GM08714 (cell line): ENCODE data around the gene PLCB3.
"Not testable (repeated sequence)": the region's sequence is repeated elsewhere in the genome, so short reads cannot be mapped to it uniquely, and the experiment has no call there.

ENCODE experiments used
- H3K4me3 ChIP-seq: fragments of 200-500 bp; sonication (Bioruptor generic); 2 replicates; pipeline ENCODE4 v1.5.1; 2014; ENCODE audit warnings: mild to moderate bottlenecking, low read length, inconsistent platforms
- ZNF274 ChIP-seq: IDR thresholded peaks from 2 replicates; pipeline ENCODE4 v1.6.1; 2012; ENCODE audit warnings: mild to moderate bottlenecking, low read depth, low read length

PLCB3 gene

DNA sequence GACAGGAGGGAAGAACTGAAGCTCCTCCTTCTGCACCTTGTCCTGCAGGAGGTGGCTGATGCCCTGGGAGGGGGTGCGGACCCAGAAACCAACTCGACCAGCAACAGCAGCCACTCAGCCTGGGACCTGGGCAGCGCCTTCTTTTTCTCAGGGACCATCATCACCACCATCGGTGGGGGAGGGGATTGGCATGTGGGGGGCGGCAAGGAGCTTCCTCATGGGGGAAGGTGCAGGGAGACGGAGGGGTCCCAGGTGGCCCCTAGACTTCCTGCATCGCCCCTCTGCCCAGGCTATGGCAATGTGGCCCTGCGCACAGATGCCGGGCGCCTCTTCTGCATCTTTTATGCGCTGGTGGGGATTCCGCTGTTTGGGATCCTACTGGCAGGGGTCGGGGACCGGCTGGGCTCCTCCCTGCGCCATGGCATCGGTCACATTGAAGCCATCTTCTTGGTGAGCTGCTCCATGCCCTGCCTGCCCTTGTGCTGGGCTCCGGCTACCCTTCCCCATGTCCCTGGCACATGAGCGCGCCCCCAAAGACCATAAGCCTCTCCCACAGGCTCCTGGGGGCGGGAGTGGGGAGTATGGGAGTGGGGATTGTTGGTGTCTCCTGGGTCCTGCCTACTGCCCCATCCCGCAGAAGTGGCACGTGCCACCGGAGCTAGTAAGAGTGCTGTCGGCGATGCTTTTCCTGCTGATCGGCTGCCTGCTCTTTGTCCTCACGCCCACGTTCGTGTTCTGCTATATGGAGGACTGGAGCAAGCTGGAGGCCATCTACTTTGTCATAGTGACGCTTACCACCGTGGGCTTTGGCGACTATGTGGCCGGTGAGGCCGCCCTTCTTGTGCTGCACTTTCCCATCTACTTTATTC lies 45.7 kb downstream of the PLCB3 start:
- no peak overlapping the region for H3K4me3 ChIP-seq
- no peak for TF ChIP-seq ZNF274

DNA sequence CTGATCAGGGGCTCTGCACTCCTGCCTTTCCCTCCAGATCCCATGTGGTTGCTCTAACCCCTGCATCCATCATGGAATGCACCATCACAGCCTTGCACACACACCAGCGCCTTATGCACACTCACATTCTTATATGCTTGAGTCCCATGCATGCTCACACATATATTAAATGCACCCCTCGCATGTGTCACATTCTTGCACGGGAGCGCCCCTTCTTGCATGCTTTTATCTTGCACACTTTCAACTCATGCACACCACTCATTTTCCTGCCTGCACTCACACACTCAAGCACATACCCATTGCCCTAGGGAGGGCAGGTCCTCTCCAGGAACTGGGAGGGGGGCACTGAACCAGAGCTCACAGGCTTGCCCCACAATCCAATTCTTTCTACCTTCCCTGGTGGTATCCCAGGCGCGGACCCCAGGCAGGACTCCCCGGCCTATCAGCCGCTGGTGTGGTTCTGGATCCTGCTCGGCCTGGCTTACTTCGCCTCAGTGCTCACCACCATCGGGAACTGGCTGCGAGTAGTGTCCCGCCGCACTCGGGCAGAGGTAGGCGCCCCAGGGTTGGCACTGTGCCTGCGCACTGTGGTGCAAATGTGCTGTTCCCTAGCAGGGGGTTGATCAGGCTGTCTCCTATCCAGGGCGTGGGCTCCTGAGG lies 46.5 kb downstream of the PLCB3 start:
- no peak overlapping the region for H3K4me3 ChIP-seq
- TF ChIP-seq ZNF274, result no peak

DNA sequence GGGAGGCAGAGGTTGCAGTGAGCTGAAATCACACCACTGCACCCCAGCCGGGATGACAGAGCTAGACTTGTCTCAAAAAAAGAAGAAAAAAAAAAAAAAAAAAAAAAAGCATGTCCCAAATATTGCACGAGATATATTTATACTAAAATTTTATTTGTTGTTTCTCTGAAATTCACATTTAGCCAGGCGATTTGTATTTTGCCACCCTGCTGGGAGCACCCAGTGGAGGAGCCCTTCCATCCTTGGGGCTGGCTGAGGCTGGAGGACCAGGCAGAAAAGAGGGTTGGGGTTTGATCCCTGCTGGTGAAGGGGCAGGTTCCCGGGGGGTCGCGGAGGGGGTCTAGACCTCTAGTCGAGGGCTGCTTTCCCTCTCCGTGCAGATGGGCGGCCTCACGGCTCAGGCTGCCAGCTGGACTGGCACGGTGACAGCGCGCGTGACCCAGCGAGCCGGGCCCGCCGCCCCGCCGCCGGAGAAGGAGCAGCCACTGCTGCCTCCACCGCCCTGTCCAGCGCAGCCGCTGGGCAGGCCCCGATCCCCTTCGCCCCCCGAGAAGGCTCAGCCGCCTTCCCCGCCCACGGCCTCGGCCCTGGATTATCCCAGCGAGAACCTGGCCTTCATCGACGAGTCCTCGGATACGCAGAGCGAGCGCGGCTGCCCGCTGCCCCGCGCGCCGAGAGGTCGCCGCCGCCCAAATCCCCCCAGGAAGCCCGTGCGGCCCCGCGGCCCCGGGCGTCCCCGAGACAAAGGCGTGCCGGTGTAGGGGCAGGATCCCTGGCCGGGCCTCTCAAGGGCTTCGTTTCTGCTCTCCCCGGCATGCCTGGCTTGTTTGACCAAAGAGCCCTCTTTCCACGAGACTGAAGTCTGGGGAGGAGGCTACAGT lies 47.9 kb downstream of the PLCB3 start:
- H3K4me3 ChIP-seq, result no peak overlapping the region
- no peak for TF ChIP-seq ZNF274

DNA sequence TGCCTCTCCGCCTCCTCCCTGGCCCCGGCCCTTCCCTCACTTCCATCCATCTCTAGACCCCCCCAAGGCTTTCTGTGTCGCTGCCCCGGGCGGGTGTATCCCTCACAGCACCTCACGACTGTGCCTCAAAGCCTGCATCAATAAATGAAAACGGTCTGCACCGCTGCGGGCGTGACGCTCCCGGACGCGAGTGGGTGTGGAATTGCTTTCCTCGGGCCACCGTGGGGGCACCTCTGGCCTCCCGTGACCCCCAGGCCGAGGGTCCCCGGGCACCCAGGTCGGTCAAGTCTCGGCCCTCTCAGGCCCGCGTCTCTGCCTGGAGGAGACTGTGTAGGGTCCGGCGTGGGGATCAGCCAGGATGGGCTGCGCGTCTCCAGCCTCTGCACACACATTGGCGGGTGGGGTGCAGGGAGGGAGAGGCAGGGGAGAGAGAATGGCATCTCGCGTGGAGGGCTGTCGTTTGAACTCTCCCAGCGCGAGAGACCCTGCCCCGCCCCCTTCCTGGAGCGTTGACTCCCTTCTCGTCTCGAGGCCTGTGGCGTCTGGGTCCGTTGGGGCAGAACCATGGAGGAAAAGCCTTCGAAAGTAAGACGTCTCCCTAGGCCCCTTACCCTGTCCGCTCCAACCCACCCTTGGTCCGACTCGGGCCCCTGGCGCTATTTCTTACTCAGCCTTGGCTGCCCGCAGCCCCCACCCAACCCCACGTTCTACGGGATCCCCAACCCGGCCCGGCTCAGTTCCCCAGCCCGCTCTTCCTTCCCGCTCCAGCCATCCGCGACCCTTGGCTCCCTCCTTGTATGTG lies 48.7 kb downstream of the PLCB3 start, which contains the start of gene CATSPERZ:
CATSPERZ (plus strand) TSS at position 512 of the 802 bp plus-strand sequence; CDS start at position 565, 53 bp downstream.
- no peak within 1 kb of the TSS; the same call in 1 of the 2 replicates for H3K4me3 ChIP-seq
- no peak for TF ChIP-seq ZNF274

DNA sequence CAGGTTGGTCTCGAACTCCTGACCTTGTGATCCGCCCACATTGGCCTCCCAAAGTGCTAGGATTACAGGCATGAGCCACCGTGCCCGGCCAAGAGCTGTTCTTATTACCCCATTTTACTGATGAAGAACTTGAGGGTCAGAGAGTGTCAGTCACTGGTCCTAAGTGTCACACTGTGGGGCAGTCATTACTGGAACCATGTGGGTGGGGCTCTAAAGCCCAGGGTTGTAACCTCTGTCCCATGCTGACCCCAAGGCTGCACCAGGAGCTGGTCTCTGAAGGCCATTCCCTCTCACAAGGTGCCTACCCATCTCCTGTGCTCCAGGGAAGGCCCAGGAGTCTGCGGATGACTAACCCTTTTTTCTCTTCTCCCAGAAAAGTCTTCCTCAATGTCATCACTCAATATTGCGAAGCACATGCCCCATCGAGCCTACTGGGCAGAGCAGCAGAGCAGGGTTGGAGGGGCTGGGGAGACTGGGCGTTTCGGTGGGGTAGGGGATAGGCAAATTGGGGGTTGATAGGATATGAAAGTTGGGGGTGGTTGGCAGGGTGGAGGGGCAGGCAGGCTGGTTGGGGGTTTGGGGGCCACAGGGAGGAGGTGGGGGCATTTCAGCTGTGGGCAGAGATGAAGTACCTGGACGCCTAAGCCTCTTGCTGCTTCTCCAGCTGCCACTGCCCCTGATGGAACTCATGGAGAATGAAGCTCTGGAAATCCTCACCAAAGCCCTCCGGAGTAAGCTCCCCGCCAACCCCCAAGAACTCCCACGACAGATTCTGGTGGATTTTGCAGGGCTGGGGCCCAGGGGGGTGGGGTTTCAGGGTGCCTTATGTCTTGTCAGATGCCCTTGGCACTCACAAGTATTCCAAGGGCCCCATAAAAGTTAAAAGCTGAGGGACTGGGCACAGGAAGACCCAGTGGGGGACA lies 52.0 kb downstream of the PLCB3 start:
- peak overlapping the region; percentile 79; the same call in 1 of the 2 replicates for H3K4me3 ChIP-seq
- no peak for TF ChIP-seq ZNF274

DNA sequence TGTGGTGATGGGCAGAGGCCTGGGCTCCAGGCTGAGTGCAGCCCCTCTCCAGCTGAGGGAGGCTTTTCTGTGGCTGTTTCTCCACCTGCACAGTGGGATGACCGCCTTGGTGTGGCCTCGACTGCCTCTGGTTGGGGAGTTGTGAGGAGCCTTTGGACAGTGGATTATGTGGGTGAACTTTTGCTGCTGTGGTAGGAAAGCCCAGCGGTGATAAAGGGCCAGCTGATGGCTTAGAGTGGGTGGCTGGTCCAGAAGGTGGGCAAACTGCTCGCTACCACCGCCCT lies 52.6 kb downstream of the PLCB3 start:
- peak overlapping the region; percentile 79; the same call in 1 of the 2 replicates for H3K4me3 ChIP-seq
- no peak for TF ChIP-seq ZNF274

DNA sequence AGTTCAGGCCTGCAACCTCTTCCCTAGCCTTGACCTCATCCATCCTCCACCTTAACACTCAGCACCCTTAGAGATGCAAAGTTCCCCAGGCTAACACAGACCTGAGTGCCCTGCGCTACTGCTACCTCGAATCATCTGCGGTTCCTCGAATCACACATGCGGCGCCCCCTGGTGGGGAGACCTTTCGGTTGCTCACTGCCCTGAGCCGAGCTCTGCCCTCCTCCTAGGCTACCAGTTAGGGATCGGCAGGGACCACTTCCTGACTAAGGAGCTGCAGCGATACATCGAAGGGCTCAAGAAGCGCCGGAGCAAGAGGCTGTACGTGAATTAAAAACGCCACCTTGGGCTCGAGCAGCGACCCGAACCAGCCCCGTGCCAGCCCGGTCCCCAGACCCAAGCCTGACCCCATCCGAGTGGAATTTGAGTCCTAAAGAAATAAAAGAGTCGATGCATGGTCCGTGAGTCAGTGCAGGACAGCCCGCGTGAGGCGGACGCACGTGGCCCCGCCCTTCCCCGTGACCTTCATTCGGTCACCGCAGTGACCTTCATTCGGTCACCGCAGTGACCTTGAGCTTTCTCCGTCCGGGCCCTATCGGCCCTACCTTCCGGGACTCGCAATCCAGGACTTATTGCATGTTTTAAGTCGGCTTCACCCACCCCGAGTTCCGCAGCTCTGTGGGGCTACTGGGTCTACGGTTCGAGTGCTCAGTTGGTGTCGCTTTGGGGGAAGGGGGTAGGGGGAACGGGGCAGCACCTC lies 53.2 kb downstream of the PLCB3 start:
- H3K4me3 ChIP-seq, result peak overlapping the region; percentile 79
- TF ChIP-seq ZNF274, result no peak

DNA sequence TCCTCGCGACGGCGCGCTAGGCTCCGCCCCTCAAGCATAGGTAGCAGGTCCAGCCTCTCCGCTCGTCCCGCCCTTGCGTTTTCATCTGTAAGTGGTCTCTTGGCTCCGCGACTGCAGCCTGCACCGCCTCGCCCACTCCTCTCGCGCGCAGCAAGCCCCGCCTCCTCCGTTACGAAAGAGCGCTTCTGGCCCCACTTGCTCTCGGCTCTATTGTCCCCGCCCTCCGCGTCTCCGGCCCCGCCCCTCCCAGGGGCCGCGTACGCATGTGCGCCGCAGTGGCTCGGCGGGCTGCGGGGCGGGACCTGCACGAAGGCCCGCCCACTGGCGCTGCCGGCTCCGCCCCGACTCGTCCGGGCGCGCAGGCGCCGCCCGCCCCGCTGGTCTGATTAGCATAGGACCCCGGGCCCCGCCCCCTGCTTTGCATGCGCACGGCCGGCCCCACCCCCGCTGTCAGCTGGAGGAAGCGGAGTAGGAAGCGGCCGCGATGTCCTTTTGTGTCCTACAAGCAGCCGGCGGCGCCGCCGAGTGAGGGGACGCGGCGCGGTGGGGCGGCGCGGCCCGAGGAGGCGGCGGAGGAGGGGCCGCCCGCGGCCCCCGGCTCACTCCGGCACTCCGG lies 53.9 kb downstream of the PLCB3 start, which contains the start of gene ESRRA:
ESRRA (plus strand) TSS at position 450 of the 616 bp plus-strand sequence. CDS start 1,656 bp downstream, outside the sequence.
- TF ChIP-seq ZNF274, result no peak
- H3K4me3 ChIP-seq, result peak within 1 kb of the TSS; percentile 88

DNA sequence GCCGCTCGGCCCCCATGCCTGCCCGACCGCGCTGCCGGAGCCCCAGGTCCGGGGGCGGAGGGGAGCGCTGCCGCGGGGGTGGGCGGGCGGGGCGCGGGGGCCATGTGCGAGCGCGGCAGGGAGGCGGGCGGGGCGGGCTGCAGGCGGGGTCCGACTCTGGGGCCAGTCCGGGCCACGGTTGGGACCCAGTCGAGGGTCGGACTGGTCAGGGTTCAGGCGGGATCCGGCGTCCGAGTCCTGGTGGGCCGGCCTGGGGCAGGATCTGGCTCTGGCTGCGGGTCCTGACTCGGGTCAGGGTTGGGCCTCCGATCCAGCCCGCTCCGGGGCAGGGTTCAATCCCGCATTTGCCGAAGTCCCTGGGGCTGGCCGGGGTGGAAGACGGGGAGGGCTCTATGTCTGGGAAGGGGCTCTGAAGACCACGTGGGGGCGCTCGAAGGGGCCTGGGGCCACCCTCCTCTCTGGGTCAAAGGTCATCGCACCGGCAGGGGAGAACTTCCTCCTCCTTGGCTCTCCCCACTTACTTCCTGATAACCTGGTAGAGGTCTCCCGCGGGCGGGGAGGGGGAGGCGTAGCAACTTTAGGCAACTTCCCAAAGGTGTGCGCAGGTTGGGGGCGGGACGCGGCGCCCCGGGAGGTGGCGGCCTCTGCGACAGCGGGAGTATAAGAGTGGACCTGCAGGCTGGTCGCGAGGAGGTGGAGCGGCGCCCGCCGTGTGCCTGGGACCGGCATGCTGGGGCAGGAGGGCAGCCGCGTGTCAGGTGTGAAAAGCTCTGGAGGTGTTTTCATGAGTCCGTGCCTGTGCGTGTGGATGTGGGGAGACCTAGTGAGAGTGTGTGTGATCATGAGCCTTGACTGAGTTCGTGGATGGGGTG lies 54.6 kb downstream of the PLCB3 start:
- H3K4me3 ChIP-seq, result peak overlapping the region; percentile 88
- no peak for TF ChIP-seq ZNF274

DNA sequence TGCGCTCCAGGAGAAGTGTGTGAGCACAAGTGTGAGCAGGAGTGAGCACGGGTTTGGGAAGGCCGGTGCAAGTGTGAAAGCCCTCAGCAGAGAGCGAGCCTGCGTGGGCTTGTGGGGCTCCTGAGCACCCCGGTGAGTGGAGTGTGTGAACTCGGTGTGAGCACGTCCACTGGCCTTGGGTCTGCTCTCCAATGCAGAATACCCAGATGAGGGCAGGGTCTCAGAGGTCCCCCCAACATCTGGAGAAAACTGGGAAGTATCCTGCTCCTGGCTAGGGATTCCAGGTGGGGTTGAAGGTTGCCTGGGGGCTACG lies 55.2 kb downstream of the PLCB3 start:
- no peak for TF ChIP-seq ZNF274
- peak overlapping the region; percentile 88 for H3K4me3 ChIP-seq

DNA sequence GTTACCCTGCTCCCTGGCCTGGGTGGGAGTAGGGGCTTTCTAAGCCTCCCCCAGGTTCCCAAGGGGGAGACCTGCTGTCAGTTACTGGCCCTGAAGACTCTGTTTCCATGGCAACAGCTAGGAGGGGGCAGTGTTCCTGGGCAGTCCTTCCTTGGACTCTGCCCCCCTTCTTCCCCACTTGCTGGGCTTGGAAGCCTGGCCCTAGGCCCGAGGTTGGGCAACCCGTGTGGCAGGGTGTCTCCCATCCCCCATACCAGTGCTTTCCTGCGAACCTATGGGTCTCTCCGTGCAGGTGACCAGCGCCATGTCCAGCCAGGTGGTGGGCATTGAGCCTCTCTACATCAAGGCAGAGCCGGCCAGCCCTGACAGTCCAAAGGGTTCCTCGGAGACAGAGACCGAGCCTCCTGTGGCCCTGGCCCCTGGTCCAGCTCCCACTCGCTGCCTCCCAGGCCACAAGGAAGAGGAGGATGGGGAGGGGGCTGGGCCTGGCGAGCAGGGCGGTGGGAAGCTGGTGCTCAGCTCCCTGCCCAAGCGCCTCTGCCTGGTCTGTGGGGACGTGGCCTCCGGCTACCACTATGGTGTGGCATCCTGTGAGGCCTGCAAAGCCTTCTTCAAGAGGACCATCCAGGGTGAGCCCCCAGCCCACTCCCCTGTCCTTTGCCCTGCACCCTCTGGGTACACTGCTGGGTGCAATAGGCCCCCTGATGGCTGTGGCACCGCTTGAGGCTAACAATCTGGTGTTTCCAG lies 55.7 kb downstream of the PLCB3 start:
- H3K4me3 ChIP-seq, result peak overlapping the region; percentile 88
- no peak for TF ChIP-seq ZNF274

DNA sequence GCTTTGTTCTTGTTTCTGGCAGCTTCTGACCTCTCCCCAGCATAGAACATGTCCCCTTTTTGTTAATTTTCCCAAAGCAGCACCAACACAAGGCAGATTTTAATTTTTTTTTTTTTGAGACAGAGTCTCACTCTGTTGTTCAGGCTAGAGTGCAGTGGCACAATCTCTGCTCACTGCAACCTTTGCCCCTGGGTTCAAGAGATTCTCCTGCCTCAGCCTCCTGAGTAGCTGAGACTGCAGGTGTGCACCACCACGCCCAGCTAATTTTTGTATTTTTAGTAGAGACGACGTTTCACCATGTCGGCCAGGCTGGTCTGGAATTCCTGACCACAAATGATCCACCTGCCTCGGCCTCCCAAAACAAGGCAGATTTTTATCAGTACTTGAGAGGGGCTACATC lies 56.5 kb downstream of the PLCB3 start:
- H3K4me3 ChIP-seq, result not testable (repeated sequence)
